IMR-90 (cell line): Measurements from ENCODE around the gene ARID3C. TPM values are rescaled to one million over a fixed set of nuclear protein-coding genes. Genes with fewer than 3 reads are reported as not detected.

Experiments
- ATAC-seq: fragments of 200-7000 bp; cut with Tn5 transposase; 2 replicates; pipeline ENCODE4 v1.9.1; 2020; ENCODE audit warnings: low read depth, mild to moderate bottlenecking, moderate library complexity
- BruUV-seq: library from RNA; stranded (reverse); fragments of 400-500 nt; replicated peaks from 2 replicates; lab custom pipeline; 2021; lab: Mats Ljungman, UMichigan
- CTCF ChIA-PET: fragments of 300-600 bp; formaldehyde crosslinking; extraction: SDS; loops from one replicate; lab custom pipeline; 2021; ENCODE audit warnings: antibody characterized with exemption; lab: Yijun Ruan, JAX
- POLR2A ChIA-PET: fragments of 300-600 bp; sonication (Branson Sonifier 250); formaldehyde crosslinking; loops from one replicate; lab custom pipeline; 2022; ENCODE audit warnings: antibody characterized with exemption; ENCODE audit not compliant: unreplicated experiment; lab: Charles Lee
- DNase-seq: peaks from one replicate; pipeline ENCODE4 v3.0.0; 2013
- H2AFZ ChIP-seq: replicated peaks from 2 replicates; pipeline ENCODE3; 2013; ENCODE audit warnings: low read length, mild to moderate bottlenecking; ENCODE audit not compliant: poor library complexity
- H2AK5ac ChIP-seq: 2 replicates; pipeline ENCODE4 v1.6.1; 2013; ENCODE audit warnings: low read depth, low read length, inconsistent platforms
- H2AK9ac ChIP-seq: replicated peaks from 2 replicates; pipeline ENCODE3; 2013; ENCODE audit warnings: mild to moderate bottlenecking, low read depth, low read length, moderate library complexity; ENCODE audit not compliant: poor library complexity
- H2BK120ac ChIP-seq: 2 replicates; pipeline ENCODE4 v1.6.1; 2013; ENCODE audit warnings: low read depth, low read length, inconsistent platforms
- H2BK15ac ChIP-seq: 3 replicates; pipeline ENCODE4 v1.6.1; 2013; ENCODE audit warnings: low read depth, low read length, inconsistent platforms
- H2BK20ac ChIP-seq: 2 replicates; pipeline ENCODE4 v1.6.1; 2013; ENCODE audit warnings: low read depth, mild to moderate bottlenecking, inconsistent platforms, low read length, moderate library complexity
- H2BK5ac ChIP-seq: 2 replicates; pipeline ENCODE4 v1.6.1; 2013; ENCODE audit warnings: mild to moderate bottlenecking, low read depth, low read length, inconsistent platforms; ENCODE audit not compliant: poor library complexity, severe bottlenecking
- H3K14ac ChIP-seq: replicated peaks from 2 replicates; pipeline ENCODE4 v1.6.1; 2013; ENCODE audit warnings: low read depth, low read length, inconsistent platforms
- H3K18ac ChIP-seq: 2 replicates; pipeline ENCODE4 v1.6.1; 2013; ENCODE audit warnings: low read depth, low read length, control low read depth
- H3K23ac ChIP-seq: 2 replicates; pipeline ENCODE4 v1.6.1; 2013; ENCODE audit warnings: low read depth, low read length, inconsistent platforms
- H3K27ac ChIP-seq: 2 replicates; pipeline ENCODE4 v1.5.1; 2013; ENCODE audit warnings: mild to moderate bottlenecking, control low read depth, low read length; ENCODE audit not compliant: insufficient read depth
- H3K27me3 ChIP-seq: 2 replicates; pipeline ENCODE4 v1.6.1; 2013; ENCODE audit warnings: low read length; ENCODE audit not compliant: control insufficient read depth, insufficient read depth
- H3K36me3 ChIP-seq: 2 replicates; pipeline ENCODE4 v1.6.1; 2013; ENCODE audit warnings: low read length, mixed read lengths; ENCODE audit not compliant: control insufficient read depth, insufficient read depth
- H3K4ac ChIP-seq: 2 replicates; pipeline ENCODE4 v1.6.1; 2013; ENCODE audit warnings: low read depth, low read length, inconsistent platforms
- H3K4me1 ChIP-seq: 2 replicates; pipeline ENCODE4 v1.6.1; 2013; ENCODE audit warnings: low read length, mixed read lengths; ENCODE audit not compliant: control insufficient read depth, insufficient read depth
- H3K4me2 ChIP-seq: 2 replicates; pipeline ENCODE4 v1.6.1; 2013; ENCODE audit warnings: low read depth, mild to moderate bottlenecking, control low read depth, low read length, moderate library complexity
- H3K4me3 ChIP-seq: 2 replicates; pipeline ENCODE4 v1.5.1; 2013; ENCODE audit warnings: low read depth, mild to moderate bottlenecking, control low read depth, low read length, moderate library complexity; ENCODE audit not compliant: insufficient read depth
- H3K56ac ChIP-seq: 2 replicates; pipeline ENCODE4 v1.6.1; 2013; ENCODE audit warnings: low read length, inconsistent platforms; ENCODE audit not compliant: insufficient read depth; ENCODE audit errors: extremely low read depth
- H3K79me1 ChIP-seq, 2 experiments: 2 replicates each; pipeline ENCODE4 v1.6.1; 2013; ENCODE audit warnings: low read length in 2 of 2, inconsistent platforms in 1 of 2, low read depth in 1 of 2
- H3K9ac ChIP-seq: 2 replicates; pipeline ENCODE4 v1.6.1; 2013; ENCODE audit warnings: low read depth, low read length, control low read depth
- H3K9me1 ChIP-seq: 2 replicates; pipeline ENCODE4 v1.6.1; 2013; ENCODE audit warnings: low read length, inconsistent platforms; ENCODE audit not compliant: insufficient read depth
- H3K9me3 ChIP-seq: 2 replicates; pipeline ENCODE4 v1.6.1; 2013; ENCODE audit warnings: low read length; ENCODE audit not compliant: control insufficient read depth, insufficient read depth
- H4K20me1 ChIP-seq: 2 replicates; pipeline ENCODE4 v1.6.1; 2013; ENCODE audit warnings: low read length, inconsistent platforms; ENCODE audit not compliant: insufficient read depth
- H4K5ac ChIP-seq: 2 replicates; pipeline ENCODE4 v1.6.1; 2013; ENCODE audit warnings: mild to moderate bottlenecking, low read depth, low read length, control low read depth
- H4K8ac ChIP-seq, 2 experiments: 2 replicates each; pipeline ENCODE4 v1.6.1; 2013; ENCODE audit warnings: low read depth in 2 of 2, low read length in 2 of 2, control low read depth in 1 of 2, inconsistent platforms in 1 of 2
- H4K91ac ChIP-seq: 2 replicates; pipeline ENCODE4 v1.6.1; 2013; ENCODE audit warnings: low read depth, low read length, inconsistent platforms; ENCODE audit not compliant: insufficient read depth
- CEBPB ChIP-seq: IDR thresholded peaks from 2 replicates; pipeline ENCODE4 v1.6.1; 2012; ENCODE audit warnings: low read depth, low read length, improper control_type of control experiment
- CTCF ChIP-seq: conservative IDR thresholded peaks from 2 replicates; pipeline ENCODE4 v1.5.1; 2012; ENCODE audit warnings: mild to moderate bottlenecking, low read depth, low read length, improper control_type of control experiment
- ELK1 ChIP-seq: fragments of 150-350 bp; IDR thresholded peaks from 2 replicates; pipeline ENCODE4 v1.6.1; 2016; ENCODE audit warnings: low read depth, mild to moderate bottlenecking, low read length, moderate library complexity, borderline replicate concordance
- MAFK ChIP-seq: IDR thresholded peaks from 2 replicates; pipeline ENCODE4 v1.6.1; 2012; ENCODE audit warnings: low read depth, low read length, improper control_type of control experiment
- MAZ ChIP-seq: IDR thresholded peaks from 2 replicates; pipeline ENCODE4 v1.6.1; 2012; ENCODE audit warnings: low read depth, mild to moderate bottlenecking, low read length, improper control_type of control experiment, moderate library complexity, borderline replicate concordance
- MXI1 ChIP-seq: IDR thresholded peaks from 2 replicates; pipeline ENCODE4 v1.6.1; 2012; ENCODE audit warnings: low read depth, mild to moderate bottlenecking, low read length, moderate library complexity, borderline replicate concordance
- RAD21 ChIP-seq: IDR thresholded peaks from 2 replicates; pipeline ENCODE4 v1.6.1; 2012; ENCODE audit warnings: low read length, improper control_type of control experiment
- RCOR1 ChIP-seq: IDR thresholded peaks from 2 replicates; pipeline ENCODE4 v1.6.1; 2012; ENCODE audit warnings: mild to moderate bottlenecking, low read length, improper control_type of control experiment; ENCODE audit not compliant: insufficient replicate concordance
- SMC3 ChIP-seq: fragments of 150-350 bp; IDR thresholded peaks from 2 replicates; pipeline ENCODE4 v1.6.1; 2016; ENCODE audit warnings: low read depth, mild to moderate bottlenecking, antibody characterized with exemption, low read length, moderate library complexity
- WGBS, 2 experiments: methylation state at CpG; one replicate each; pipeline versions ENCODE4 v1.1.5 to v1.1.7; 2013; ENCODE audit warnings: missing lambda C conversion rate in 2 of 2; ENCODE audit not compliant: insufficient read length in 1 of 2; ENCODE audit errors: extremely low coverage in 2 of 2; 5-methylcytosine and 5-hydroxymethylcytosine counted together
- dilution Hi-C: fragments of 300-500 bp; cut with HindIII; formaldehyde crosslinking; loops from one replicate; pipeline ENCODE4 v1.14.3; 2018; ENCODE audit warnings: low sequenced_read_pairs; ENCODE audit not compliant: unreplicated experiment
- in situ Hi-C: fragments of 300-500 bp; cut with MboI; formaldehyde crosslinking; loops from 3 replicates; pipeline ENCODE4 v1.14.3; 2019; ENCODE audit warnings: low sequenced_read_pairs, inconsistent platforms, mixed read lengths
- intact Hi-C: fragments of 100-400 bp; cut with micrococcal nuclease; formaldehyde crosslinking; loops from 2 replicates; pipeline ENCODE4 v1.10.0; 2022
- polyA plus RNA-seq, 3 experiments: library from polyadenylated mRNA; depleted of rRNA; stranded (reverse); fragments of >200 nt; gene quantifications; 2 replicates each; pipeline ENCODE4 v1.2.3, GENCODE V29; 2012; ENCODE audit warnings: low replicate concordance in 1 of 3
- total RNA-seq: library from RNA; depleted of rRNA; stranded (reverse); fragments of >200 nt; gene quantifications from 2 replicates; pipeline ENCODE4 v1.2.3, GENCODE V29; 2012

The ARID3C gene
- total and polyA plus RNA-seq, 2 of the 4 experiments (the other 2 are of a cell fraction) = 0.07 TPM; not detected in 1

- Histone ChIP-seq H3K14ac (no peak within 1 kb of the TSS), H2BK5ac (no peak within 1 kb of the TSS), H3K9me3 (no peaks in the 10 kb centered on the region), H3K4ac (no peak within 1 kb of the TSS), H3K56ac (no peak within 1 kb of the TSS), H3K27me3 (no peaks in the 10 kb centered on the region), H3K36me3 (peaks cover 4% of the 10 kb centered on the region; the same call in 1 of the 2 replicates), H4K91ac (no peak within 1 kb of the TSS), H2AK9ac (no peak within 1 kb of the TSS), H2BK120ac (no peak within 1 kb of the TSS), H3K9me1 (peaks cover 10% of the 10 kb centered on the region; the same call in 1 of the 2 replicates), H2BK20ac (no peak within 1 kb of the TSS), H2BK15ac (no peak within 1 kb of the TSS), H3K4me1 (no peaks in the 10 kb centered on the region), H2AK5ac (no peak within 1 kb of the TSS), H3K27ac (no peak within 1 kb of the TSS), H4K20me1 (0 out of 2 replicates have a peak, but pooled peaks cover 4% of the 10 kb centered on the region), H2AFZ (no peak within 1 kb of the TSS), H3K4me2 (no peak within 1 kb of the TSS), H3K9ac (no peak within 1 kb of the TSS), H4K5ac (no peak within 1 kb of the TSS), H4K8ac (no peak within 1 kb of the TSS), H3K18ac (no peak within 1 kb of the TSS), H3K4me3 (no peak within 1 kb of the TSS), H3K79me1 (peaks cover 13 to 16% of the 10 kb centered on the region in 2 experiments), H3K23ac (no peak within 1 kb of the TSS)
- BruUV-seq = no TSS peak
- intact Hi-C loops = no loop called here
- in situ Hi-C loops = no loop called here
- POLR2A ChIA-PET = interaction anchor here (0.9 kb wide), 1 partner anchor 9 kb away, joined by 3 read pairs; no protein-coding TSS in a partner anchor
- CTCF ChIA-PET = interaction anchor here (0.6 kb wide), 1 partner anchor 371 kb away, joined by 3 read pairs; no protein-coding TSS in a partner anchor
- no peak for ATAC-seq
- no peak for TF ChIP-seq MAFK
- no peak for TF ChIP-seq CTCF
- no peak for TF ChIP-seq MAZ
- TF ChIP-seq ELK1 = no peak
- TF ChIP-seq CEBPB = no peak
- no peak for TF ChIP-seq MXI1
- TF ChIP-seq RCOR1 = no peak
- no peak for TF ChIP-seq RAD21
- TF ChIP-seq SMC3 = no peak
- dilution Hi-C loops = no loop called here
- WGBS, 2 experiments = 100% methylated on average over 1 of the region's 4 CpGs; no CpG with 5 or more reads in 1 of the 2 experiments
- no peak for DNase-seq
Measured at GRCh38 chr9:34662526-34663302, 33.8 kb upstream of the ARID3C start, which contains the start of gene CCL27. TSS of gene CCL27 (minus strand) at chr9:34662657. CDS start at chr9:34662633, 24 bp downstream.
